ENCODE data around the gene CYP4F2.
"Not testable (repeated sequence)": the region's sequence is repeated elsewhere in the genome, so short reads cannot be mapped to it uniquely, and the experiment has no call there.

The CYP4F2 gene

GRCh38 chr19:15899561-15899960 is 1.7 kb upstream of the CYP4F2 start:
- not testable (repeated sequence) for DNase-seq (ENCODE audit: low read depth)

GRCh38 chr19:15897026-15897737 is 692 bp downstream of the CYP4F2 start:
- no peak for DNase-seq (ENCODE audit: low read depth)

GRCh38 chr19:15895876-15896430 is 1.9 kb downstream of the CYP4F2 start:
- DNase-seq (ENCODE audit: low read depth): no peak

GRCh38 chr19:15894359-15894758 is 3.5 kb downstream of the CYP4F2 start:
- DNase-seq (ENCODE audit: low read depth): no peak

- no peak for DNase-seq (ENCODE audit: low read depth)
Measured at GRCh38 chr19:15893477-15893876, 4.4 kb downstream of the CYP4F2 start.

GRCh38 chr19:15892012-15892411 is 5.9 kb downstream of the CYP4F2 start:
- no peak for DNase-seq (ENCODE audit: low read depth)

- no peak for DNase-seq (ENCODE audit: low read depth)
Measured at GRCh38 chr19:15891434-15891833, 6.4 kb downstream of the CYP4F2 start.

- not testable (repeated sequence) for DNase-seq (ENCODE audit: low read depth)
Measured at GRCh38 chr19:15889339-15889738, 8.5 kb downstream of the CYP4F2 start.

GRCh38 chr19:15885919-15886318 is 12.0 kb downstream of the CYP4F2 start:
- DNase-seq (ENCODE audit: low read depth): no peak

- no peak for DNase-seq (ENCODE audit: low read depth)
Measured at GRCh38 chr19:15885167-15885566, 12.7 kb downstream of the CYP4F2 start.

- DNase-seq (ENCODE audit: low read depth): not testable (repeated sequence)
Measured at GRCh38 chr19:15883329-15883728, 14.5 kb downstream of the CYP4F2 start.

GRCh38 chr19:15874821-15875474 is 22.9 kb downstream of the CYP4F2 start:
- DNase-seq (ENCODE audit: low read depth): no peak

- DNase-seq (ENCODE audit: low read depth): not testable (repeated sequence)
Measured at GRCh38 chr19:15873771-15874170, 24.1 kb downstream of the CYP4F2 start.

GRCh38 chr19:15871570-15871969 is 26.3 kb downstream of the CYP4F2 start:
- DNase-seq (ENCODE audit: low read depth): no peak

- no peak for DNase-seq (ENCODE audit: low read depth)
Measured at GRCh38 chr19:15869873-15870272, 28.0 kb downstream of the CYP4F2 start.

GRCh38 chr19:15869109-15869555 is 28.7 kb downstream of the CYP4F2 start:
- peak; percentile 25 for DNase-seq (ENCODE audit: low read depth)

GRCh38 chr19:15866636-15867035 is 31.2 kb downstream of the CYP4F2 start:
- no peak for DNase-seq (ENCODE audit: low read depth)

GRCh38 chr19:15864824-15865223 is 33.0 kb downstream of the CYP4F2 start:
- no peak for DNase-seq (ENCODE audit: low read depth)

- DNase-seq (ENCODE audit: low read depth): no peak
Measured at GRCh38 chr19:15863272-15863671, 34.6 kb downstream of the CYP4F2 start.

GRCh38 chr19:15862444-15862843 is 35.4 kb downstream of the CYP4F2 start:
- DNase-seq (ENCODE audit: low read depth): no peak

- no peak for DNase-seq (ENCODE audit: low read depth)
Measured at GRCh38 chr19:15860522-15860921, 37.4 kb downstream of the CYP4F2 start.

- no peak for DNase-seq (ENCODE audit: low read depth)
Measured at GRCh38 chr19:15859187-15859586, 38.7 kb downstream of the CYP4F2 start.

- DNase-seq (ENCODE audit: low read depth): no peak
Measured at GRCh38 chr19:15850385-15850784, 47.5 kb downstream of the CYP4F2 start.

Measured in stimulated activated CD8-positive, alpha-beta memory T cell treated with anti-CD3 and anti-CD28 coated beads, Interleukin-12 subunit alpha, Interleukin-12 subunit beta, amount 100 ng/mL, for 1 hour (primary cell).